Prostate gland (tissue), 2 donors: ENCODE measurements around the gene CLDN7.

Experiments used
- CTCF ChIP-seq, 4 experiments: fragments of 200-600 bp in 2 of 4; fragments of 450-650 bp in 2 of 4; sonication (generic) in 2 of 4; IDR thresholded peaks; 1 replicate in 3 of 4; 2 replicates in 1 of 4; pipeline ENCODE4 v1.5.1; 2016 to 2019; ENCODE audit warnings: antibody characterized with exemption in 4 of 4, mild to moderate bottlenecking in 2 of 4, moderate library complexity in 2 of 4
- POLR2A ChIP-seq: fragments of 450-650 bp; IDR thresholded peaks from one replicate; pipeline ENCODE4 v1.6.1; 2016; ENCODE audit warnings: antibody characterized with exemption, mild to moderate bottlenecking
- POLR2AphosphoS5 ChIP-seq: sonication (generic); formaldehyde crosslinking; IDR thresholded peaks from one replicate; pipeline ENCODE4 v1.6.1; 2017; ENCODE audit warnings: antibody characterized with exemption

GRCh38 chr17:7260151-7260550 lies 2.1 kb downstream of the CLDN7 start:
- TF ChIP-seq CTCF (IDR thresholded peaks at IDR 0.05): no peak
- TF ChIP-seq POLR2A: no peak
- no peak for TF ChIP-seq POLR2AphosphoS5
